GM12801 (cell line): ENCODE measurements around the gene DPEP2.

ENCODE experiments used
- CTCF ChIP-seq: IDR thresholded peaks from one replicate; pipeline ENCODE4 v1.5.1; 2011; ENCODE audit warnings: control low read depth; ENCODE audit not compliant: insufficient read length; ENCODE audit errors: extremely low read depth

The DPEP2 gene

DNA sequence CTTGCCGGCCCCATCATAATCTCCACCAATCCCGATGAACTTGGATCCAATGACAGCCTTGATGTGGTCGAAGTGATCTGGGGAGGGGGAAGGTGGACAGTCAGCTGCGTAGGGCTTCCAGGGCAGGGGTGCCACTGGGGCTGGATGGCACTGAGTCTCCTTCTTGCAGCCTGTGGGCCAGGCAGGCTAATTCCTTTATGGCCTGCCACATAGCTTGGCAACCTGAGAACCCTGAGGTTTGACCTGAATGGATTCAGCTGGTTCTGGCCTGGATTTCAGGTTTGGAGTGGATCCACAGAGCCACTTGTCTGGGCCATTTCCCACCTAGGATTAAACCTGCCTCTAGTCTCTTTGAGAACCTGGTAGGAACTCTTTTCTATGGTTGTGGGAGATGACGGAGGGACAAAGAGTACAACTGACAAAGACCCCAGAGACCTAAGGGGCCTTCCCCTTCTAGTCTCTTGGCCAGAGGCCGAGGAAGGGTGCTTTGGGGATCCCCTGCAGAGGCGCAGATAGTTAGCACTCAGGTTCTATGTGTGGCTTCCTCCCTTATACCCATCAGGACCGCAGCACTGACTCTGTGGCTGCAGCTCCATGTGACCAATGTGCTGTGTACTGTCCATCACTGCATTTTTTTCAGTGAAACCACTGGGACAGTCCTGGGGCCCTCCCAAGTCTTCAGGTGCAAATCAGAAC lies 9.8 kb downstream of the DPEP2 start:
- no peak for TF ChIP-seq CTCF

GRCh38 chr16:67988675-67989074 lies 10.6 kb downstream of the DPEP2 start:
- no peak for TF ChIP-seq CTCF

- TF ChIP-seq CTCF: no peak
Observed at GRCh38 chr16:67987460-67988160, 11.7 kb downstream of the DPEP2 start.

GRCh38 chr16:67986949-67987348 lies 12.3 kb downstream of the DPEP2 start:
- TF ChIP-seq CTCF: no peak

GRCh38 chr16:67982011-67982696 lies 17.1 kb downstream of the DPEP2 start:
- no peak for TF ChIP-seq CTCF

GRCh38 chr16:67979955-67980678 lies 19.2 kb downstream of the DPEP2 start, which contains the start of gene DPEP3:
Gene DPEP3 (minus strand): TSS chr16:67980499. CDS start chr16:67980380, 119 bp downstream.
- no peak for TF ChIP-seq CTCF
